Measurements from ENCODE around the gene BMERB1. TPM values are rescaled to one million over a fixed set of nuclear protein-coding genes. Genes with fewer than 3 reads are reported as not detected.

Gene BMERB1
- polyA plus RNA-seq, 1 of the 3 experiments (the other 2 are of a cell fraction) = 33.9 TPM

DNA sequence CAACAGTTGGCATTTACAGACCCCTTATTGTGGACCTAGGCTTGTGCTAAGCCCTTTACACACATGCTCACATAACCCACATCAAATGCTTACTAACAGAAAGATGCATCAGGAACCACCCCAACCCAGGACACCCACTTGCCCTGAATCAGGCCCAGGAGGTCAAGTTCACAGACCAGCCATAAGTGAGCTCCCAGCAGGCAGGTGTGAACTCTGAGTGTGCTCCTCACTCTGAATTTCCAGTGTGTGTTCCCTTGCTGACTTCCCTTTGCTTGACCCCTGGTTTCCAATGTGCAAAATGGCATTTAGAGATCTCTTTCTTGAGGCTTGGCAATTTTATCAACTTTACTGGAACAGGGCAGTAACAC, 87.0 kb downstream of the BMERB1 start:
- Histone ChIP-seq H3K79me2 (ENCODE audit: insufficient read depth) (no peaks in the 10 kb centered on the region), H3K4me1 (ENCODE audit: control insufficient read depth in 1 of 2, insufficient read depth in 2 of 2, low read depth in 1 of 2, low read length in 1 of 2) (peaks cover 5 to 51% of the 10 kb centered on the region in 2 experiments; a peak in 2 of 4 replicates), H3K27me3 (ENCODE audit: insufficient read depth) (no peaks in the 10 kb centered on the region), H3K9me2 (no peaks in the 10 kb centered on the region), H2AFZ (ENCODE audit: low read depth) (no peak overlapping the region), H3F3A (replicated peaks; ENCODE audit: insufficient read depth) (no peaks in the 10 kb centered on the region), H4K20me1 (ENCODE audit: insufficient read depth) (no peaks in the 10 kb centered on the region), H3K9me3 (no peaks in the 10 kb centered on the region), H3K27ac (ENCODE audit: low read depth in 2 of 2, low read length in 1 of 2) (peak overlapping the region in 1 of 2 experiments; percentile 91; a peak in 2 of 4 replicates), H3K4me3 (ENCODE audit: low read depth in 2 of 2, low read length in 1 of 2) (no peak overlapping the region), H3K4me2 (no peak overlapping the region), H3K36me3 (replicated peaks in 1 of 2; ENCODE audit: control insufficient read depth in 1 of 2, insufficient read depth in 2 of 2, low read length in 1 of 2) (no peaks in the 10 kb centered on the region), H3K9ac (no peak overlapping the region)
- ChIA-PET POLR2A (no interaction called here), CTCF (interaction anchor here (4.8 kb wide), 1 partner anchor 30 kb away, joined by 29 read pairs; no protein-coding TSS in a partner anchor)
- TF ChIP-seq EZH2phosphoT487 (IDR thresholded peaks at IDR 0.05; ENCODE audit: borderline replicate concordance, low read depth) = no peak
- TF ChIP-seq RCOR1 (IDR thresholded peaks at IDR 0.05; ENCODE audit: low read length) = peak; percentile 39; the same call in 1 of the 2 replicates
- no peak for DNase-seq

DNA sequence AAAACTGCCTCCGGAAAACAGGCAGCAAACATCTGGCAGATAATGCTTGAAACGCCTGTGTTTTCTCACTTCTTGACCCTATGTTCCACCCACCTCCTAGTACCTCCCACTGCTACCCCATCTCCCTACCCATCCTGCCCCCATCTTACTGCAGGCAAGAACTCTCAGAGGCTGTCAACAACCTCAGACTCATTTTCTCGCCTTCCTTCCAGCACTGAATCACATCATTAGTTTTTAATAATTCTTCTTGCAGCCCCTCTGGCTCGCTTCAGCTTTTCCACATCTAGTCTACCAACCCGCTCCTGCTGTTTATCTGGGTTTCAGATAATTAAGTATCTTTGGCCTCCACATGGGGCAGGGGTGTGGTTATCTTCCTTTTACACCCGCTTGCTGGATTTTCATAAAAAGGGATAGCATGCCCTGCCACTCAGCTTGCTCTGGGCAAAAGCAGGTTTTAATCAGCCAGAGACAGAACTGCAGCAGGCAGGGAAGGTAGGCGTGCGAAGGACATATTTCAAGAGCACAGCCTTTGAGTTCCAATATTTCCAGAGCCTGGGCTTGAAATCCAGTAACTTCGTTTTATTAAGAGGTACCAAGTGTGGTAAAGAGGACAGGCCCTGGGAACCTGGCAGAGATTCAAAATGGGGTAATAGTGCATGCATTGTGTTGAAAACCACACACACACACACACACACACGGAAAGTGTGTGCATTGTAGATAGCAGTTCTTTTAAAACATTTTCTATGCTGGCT, 87.5 kb downstream of the BMERB1 start:
- H3K79me2 ChIP-seq (ENCODE audit: insufficient read depth) = no peaks in the 10 kb centered on the region
- DNase-seq = peak; percentile 75
- H3K9ac ChIP-seq = no peak overlapping the region
- 76% methylated on average over 10 of the region's 10 CpGs for WGBS (ENCODE audit: low lambda C conversion rate)
- H3K36me3 ChIP-seq (replicated peaks in 1 of 2; ENCODE audit: control insufficient read depth in 1 of 2, insufficient read depth in 2 of 2, low read length in 1 of 2) = no peaks in the 10 kb centered on the region
- no peak overlapping the region for H3K4me3 ChIP-seq (ENCODE audit: low read depth in 2 of 2, low read length in 1 of 2)
- H3K9me3 ChIP-seq = no peaks in the 10 kb centered on the region
- no peaks in the 10 kb centered on the region for H3K27me3 ChIP-seq (ENCODE audit: insufficient read depth)
- CTCF ChIA-PET = interaction anchor here (1.3 to 4.8 kb wide), 2 partner anchors 10 to 29 kb away, joined by 4 to 29 read pairs; no protein-coding TSS in a partner anchor
- H4K20me1 ChIP-seq (ENCODE audit: insufficient read depth) = no peaks in the 10 kb centered on the region
- POLR2A ChIA-PET = no interaction called here
- peak overlapping the region in 1 of 2 experiments; percentile 91; a peak in 2 of 4 replicates for H3K27ac ChIP-seq (ENCODE audit: low read depth in 2 of 2, low read length in 1 of 2)
- no peak overlapping the region for H3K4me2 ChIP-seq
- no peak overlapping the region for H2AFZ ChIP-seq (ENCODE audit: low read depth)
- no peaks in the 10 kb centered on the region for H3F3A ChIP-seq (replicated peaks; ENCODE audit: insufficient read depth)
- H3K9me2 ChIP-seq = no peaks in the 10 kb centered on the region
- peaks cover 5 to 51% of the 10 kb centered on the region in 2 experiments; a peak in 2 of 4 replicates for H3K4me1 ChIP-seq (ENCODE audit: control insufficient read depth in 1 of 2, insufficient read depth in 2 of 2, low read depth in 1 of 2, low read length in 1 of 2)
- TF ChIP-seq, protein P1, sequence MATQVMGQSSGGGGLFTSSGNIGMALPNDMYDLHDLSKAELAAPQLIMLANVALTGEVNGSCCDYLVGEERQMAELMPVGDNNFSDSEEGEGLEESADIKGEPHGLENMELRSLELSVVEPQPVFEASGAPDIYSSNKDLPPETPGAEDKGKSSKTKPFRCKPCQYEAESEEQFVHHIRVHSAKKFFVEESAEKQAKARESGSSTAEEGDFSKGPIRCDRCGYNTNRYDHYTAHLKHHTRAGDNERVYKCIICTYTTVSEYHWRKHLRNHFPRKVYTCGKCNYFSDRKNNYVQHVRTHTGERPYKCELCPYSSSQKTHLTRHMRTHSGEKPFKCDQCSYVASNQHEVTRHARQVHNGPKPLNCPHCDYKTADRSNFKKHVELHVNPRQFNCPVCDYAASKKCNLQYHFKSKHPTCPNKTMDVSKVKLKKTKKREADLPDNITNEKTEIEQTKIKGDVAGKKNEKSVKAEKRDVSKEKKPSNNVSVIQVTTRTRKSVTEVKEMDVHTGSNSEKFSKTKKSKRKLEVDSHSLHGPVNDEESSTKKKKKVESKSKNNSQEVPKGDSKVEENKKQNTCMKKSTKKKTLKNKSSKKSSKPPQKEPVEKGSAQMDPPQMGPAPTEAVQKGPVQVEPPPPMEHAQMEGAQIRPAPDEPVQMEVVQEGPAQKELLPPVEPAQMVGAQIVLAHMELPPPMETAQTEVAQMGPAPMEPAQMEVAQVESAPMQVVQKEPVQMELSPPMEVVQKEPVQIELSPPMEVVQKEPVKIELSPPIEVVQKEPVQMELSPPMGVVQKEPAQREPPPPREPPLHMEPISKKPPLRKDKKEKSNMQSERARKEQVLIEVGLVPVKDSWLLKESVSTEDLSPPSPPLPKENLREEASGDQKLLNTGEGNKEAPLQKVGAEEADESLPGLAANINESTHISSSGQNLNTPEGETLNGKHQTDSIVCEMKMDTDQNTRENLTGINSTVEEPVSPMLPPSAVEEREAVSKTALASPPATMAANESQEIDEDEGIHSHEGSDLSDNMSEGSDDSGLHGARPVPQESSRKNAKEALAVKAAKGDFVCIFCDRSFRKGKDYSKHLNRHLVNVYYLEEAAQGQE (IDR thresholded peaks at IDR 0.05; ENCODE audit: low read depth, low read length) = no peak
- TF ChIP-seq, protein P2, sequence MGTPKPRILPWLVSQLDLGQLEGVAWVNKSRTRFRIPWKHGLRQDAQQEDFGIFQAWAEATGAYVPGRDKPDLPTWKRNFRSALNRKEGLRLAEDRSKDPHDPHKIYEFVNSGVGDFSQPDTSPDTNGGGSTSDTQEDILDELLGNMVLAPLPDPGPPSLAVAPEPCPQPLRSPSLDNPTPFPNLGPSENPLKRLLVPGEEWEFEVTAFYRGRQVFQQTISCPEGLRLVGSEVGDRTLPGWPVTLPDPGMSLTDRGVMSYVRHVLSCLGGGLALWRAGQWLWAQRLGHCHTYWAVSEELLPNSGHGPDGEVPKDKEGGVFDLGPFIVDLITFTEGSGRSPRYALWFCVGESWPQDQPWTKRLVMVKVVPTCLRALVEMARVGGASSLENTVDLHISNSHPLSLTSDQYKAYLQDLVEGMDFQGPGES (IDR thresholded peaks at IDR 0.05; ENCODE audit: low read depth, low read length) = no peak
- TF ChIP-seq, protein P3, sequence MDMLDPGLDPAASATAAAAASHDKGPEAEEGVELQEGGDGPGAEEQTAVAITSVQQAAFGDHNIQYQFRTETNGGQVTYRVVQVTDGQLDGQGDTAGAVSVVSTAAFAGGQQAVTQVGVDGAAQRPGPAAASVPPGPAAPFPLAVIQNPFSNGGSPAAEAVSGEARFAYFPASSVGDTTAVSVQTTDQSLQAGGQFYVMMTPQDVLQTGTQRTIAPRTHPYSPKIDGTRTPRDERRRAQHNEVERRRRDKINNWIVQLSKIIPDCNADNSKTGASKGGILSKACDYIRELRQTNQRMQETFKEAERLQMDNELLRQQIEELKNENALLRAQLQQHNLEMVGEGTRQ (IDR thresholded peaks at IDR 0.05; ENCODE audit: borderline replicate concordance, low read depth, low read length) = no peak
- TF ChIP-seq, protein P4, sequence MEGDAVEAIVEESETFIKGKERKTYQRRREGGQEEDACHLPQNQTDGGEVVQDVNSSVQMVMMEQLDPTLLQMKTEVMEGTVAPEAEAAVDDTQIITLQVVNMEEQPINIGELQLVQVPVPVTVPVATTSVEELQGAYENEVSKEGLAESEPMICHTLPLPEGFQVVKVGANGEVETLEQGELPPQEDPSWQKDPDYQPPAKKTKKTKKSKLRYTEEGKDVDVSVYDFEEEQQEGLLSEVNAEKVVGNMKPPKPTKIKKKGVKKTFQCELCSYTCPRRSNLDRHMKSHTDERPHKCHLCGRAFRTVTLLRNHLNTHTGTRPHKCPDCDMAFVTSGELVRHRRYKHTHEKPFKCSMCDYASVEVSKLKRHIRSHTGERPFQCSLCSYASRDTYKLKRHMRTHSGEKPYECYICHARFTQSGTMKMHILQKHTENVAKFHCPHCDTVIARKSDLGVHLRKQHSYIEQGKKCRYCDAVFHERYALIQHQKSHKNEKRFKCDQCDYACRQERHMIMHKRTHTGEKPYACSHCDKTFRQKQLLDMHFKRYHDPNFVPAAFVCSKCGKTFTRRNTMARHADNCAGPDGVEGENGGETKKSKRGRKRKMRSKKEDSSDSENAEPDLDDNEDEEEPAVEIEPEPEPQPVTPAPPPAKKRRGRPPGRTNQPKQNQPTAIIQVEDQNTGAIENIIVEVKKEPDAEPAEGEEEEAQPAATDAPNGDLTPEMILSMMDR (IDR thresholded peaks at IDR 0.05) = no peak
- TF ChIP-seq, protein P5, sequence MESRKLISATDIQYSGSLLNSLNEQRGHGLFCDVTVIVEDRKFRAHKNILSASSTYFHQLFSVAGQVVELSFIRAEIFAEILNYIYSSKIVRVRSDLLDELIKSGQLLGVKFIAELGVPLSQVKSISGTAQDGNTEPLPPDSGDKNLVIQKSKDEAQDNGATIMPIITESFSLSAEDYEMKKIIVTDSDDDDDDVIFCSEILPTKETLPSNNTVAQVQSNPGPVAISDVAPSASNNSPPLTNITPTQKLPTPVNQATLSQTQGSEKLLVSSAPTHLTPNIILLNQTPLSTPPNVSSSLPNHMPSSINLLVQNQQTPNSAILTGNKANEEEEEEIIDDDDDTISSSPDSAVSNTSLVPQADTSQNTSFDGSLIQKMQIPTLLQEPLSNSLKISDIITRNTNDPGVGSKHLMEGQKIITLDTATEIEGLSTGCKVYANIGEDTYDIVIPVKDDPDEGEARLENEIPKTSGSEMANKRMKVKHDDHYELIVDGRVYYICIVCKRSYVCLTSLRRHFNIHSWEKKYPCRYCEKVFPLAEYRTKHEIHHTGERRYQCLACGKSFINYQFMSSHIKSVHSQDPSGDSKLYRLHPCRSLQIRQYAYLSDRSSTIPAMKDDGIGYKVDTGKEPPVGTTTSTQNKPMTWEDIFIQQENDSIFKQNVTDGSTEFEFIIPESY (IDR thresholded peaks at IDR 0.05; ENCODE audit: borderline replicate concordance, low read depth) = no peak
- TF ChIP-seq POLR2AphosphoS5 (IDR thresholded peaks at IDR 0.05; ENCODE audit: low read depth, low read length) (no peak), TAF1 (IDR thresholded peaks at IDR 0.05; ENCODE audit: borderline replicate concordance, low read depth, low read length) (no peak), ELF1 (IDR thresholded peaks at IDR 0.05) (no peak), EP300 (IDR thresholded peaks at IDR 0.05; ENCODE audit: borderline replicate concordance in 1 of 2, low read depth in 1 of 2, low read length in 1 of 2) (peak in 1 of 2 experiments; percentile 79; a peak in 2 of 4 replicates), NFIC (IDR thresholded peaks at IDR 0.05; ENCODE audit: borderline replicate concordance) (no peak), RCOR1 (IDR thresholded peaks at IDR 0.05; ENCODE audit: low read length) (0 out of 2 replicates have a peak, but pooled peaks have one; percentile 60), EZH2phosphoT487 (IDR thresholded peaks at IDR 0.05; ENCODE audit: borderline replicate concordance, low read depth) (no peak)
- TF ChIP-seq, protein P6, sequence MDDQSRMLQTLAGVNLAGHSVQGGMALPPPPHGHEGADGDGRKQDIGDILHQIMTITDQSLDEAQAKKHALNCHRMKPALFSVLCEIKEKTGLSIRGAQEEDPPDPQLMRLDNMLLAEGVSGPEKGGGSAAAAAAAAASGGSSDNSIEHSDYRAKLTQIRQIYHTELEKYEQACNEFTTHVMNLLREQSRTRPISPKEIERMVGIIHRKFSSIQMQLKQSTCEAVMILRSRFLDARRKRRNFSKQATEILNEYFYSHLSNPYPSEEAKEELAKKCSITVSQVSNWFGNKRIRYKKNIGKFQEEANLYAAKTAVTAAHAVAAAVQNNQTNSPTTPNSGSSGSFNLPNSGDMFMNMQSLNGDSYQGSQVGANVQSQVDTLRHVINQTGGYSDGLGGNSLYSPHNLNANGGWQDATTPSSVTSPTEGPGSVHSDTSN (IDR thresholded peaks at IDR 0.05) = no peak
